ENCODE data around the gene BDKRB1. TPM values are rescaled to one million over a fixed set of nuclear protein-coding genes. Genes with fewer than 3 reads are reported as not detected.

BDKRB1 gene
- total and polyA plus RNA-seq, 2 donors (not counting 3 experiments of a cell fraction or from before 2014, with no cell fraction given): not detected

DNA sequence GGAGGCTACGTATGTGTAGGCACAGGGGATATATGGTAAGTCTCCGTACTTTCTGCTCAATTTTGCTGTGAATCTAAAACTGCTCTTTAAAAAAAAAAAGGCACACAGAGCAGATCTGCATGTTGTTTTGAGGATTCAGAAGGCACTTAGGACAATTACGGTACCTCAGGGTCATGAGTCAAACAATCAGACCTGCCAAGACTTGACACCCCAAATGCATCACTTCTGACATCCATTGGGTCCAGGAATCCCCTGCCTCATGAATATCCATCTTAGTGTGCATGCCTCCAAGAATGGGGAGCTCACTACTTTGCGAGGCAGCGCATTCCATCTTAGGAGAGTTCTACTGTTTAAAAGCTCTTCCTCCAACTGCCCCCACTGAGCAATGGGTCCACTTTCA is 48.3 kb upstream of the BDKRB1 start:
- Histone ChIP-seq H3K9ac (replicated peaks; ENCODE audit: extremely low read depth, insufficient read depth, low read length) (no peak overlapping the region), H3K79me2 (ENCODE audit: control insufficient read depth, insufficient read depth, low read length) (no peaks in the 10 kb centered on the region), H2AFZ (ENCODE audit: low read depth, low read length) (no peak overlapping the region), H3K27ac (ENCODE audit: insufficient read depth, low read depth, low read length) (no peak overlapping the region), H3K4me2 (ENCODE audit: insufficient read depth, low read length) (no peak overlapping the region), H3K9me3 (replicated peaks; ENCODE audit: control insufficient read depth, insufficient read depth, low read length) (no peaks in the 10 kb centered on the region), H3K4me3 (replicated peaks in 1 of 3; ENCODE audit: insufficient read depth in 1 of 3, low read depth in 1 of 3, low read length in 3 of 3) (no peak overlapping the region), H4K20me1 (replicated peaks; ENCODE audit: control insufficient read depth, extremely low read depth, insufficient read depth, low read length) (no peaks in the 10 kb centered on the region), H3K36me3 (ENCODE audit: control insufficient read depth in 2 of 2, extremely low read depth in 1 of 2, insufficient read depth in 2 of 2, low read length in 2 of 2) (no peaks in the 10 kb centered on the region), H3K4me1 (ENCODE audit: control insufficient read depth, extremely low read depth, insufficient read depth, low read length) (no peaks in the 10 kb centered on the region), H3K27me3 (ENCODE audit: control insufficient read depth in 2 of 2, insufficient read depth in 2 of 2, low read length in 2 of 2) (no peaks in the 10 kb centered on the region), H3K9me1 (replicated peaks; ENCODE audit: control insufficient read depth, extremely low read depth, insufficient read depth, low read length) (no peaks in the 10 kb centered on the region)
- CTCF ChIA-PET: no interaction called here
- dilution Hi-C loops (cut with MboI; ENCODE audit: extremely low pct_ligation_motif_present, low sequenced_read_pairs) (no loop called here), intact Hi-C loops (cut with micrococcal nuclease) (no loop called here)
- TF ChIP-seq POLR2A (IDR thresholded peaks at IDR 0.05; ENCODE audit: low read depth, low read length) (no peak), MAX (IDR thresholded peaks at IDR 0.05; ENCODE audit: insufficient read depth, insufficient read length) (no peak), FOS (IDR thresholded peaks at IDR 0.05; ENCODE audit: borderline replicate concordance, insufficient read depth, low read length) (no peak), JUN (IDR thresholded peaks at IDR 0.05; ENCODE audit: borderline replicate concordance, insufficient read depth, insufficient read length, low read depth) (no peak), MYC (IDR thresholded peaks at IDR 0.05; ENCODE audit: low read depth, low read length) (no peak), GATA2 (IDR thresholded peaks at IDR 0.05; ENCODE audit: insufficient read depth, insufficient read length, low read depth, low read length) (no peak), EZH2 (IDR thresholded peaks at IDR 0.05; ENCODE audit: borderline replicate concordance, low read depth, low read length, severe bottlenecking) (no peak), POLR2AphosphoS5 (IDR thresholded peaks at IDR 0.05; ENCODE audit: insufficient read depth, low read depth, low read length) (no peak)
- TF ChIP-seq, protein P1, sequence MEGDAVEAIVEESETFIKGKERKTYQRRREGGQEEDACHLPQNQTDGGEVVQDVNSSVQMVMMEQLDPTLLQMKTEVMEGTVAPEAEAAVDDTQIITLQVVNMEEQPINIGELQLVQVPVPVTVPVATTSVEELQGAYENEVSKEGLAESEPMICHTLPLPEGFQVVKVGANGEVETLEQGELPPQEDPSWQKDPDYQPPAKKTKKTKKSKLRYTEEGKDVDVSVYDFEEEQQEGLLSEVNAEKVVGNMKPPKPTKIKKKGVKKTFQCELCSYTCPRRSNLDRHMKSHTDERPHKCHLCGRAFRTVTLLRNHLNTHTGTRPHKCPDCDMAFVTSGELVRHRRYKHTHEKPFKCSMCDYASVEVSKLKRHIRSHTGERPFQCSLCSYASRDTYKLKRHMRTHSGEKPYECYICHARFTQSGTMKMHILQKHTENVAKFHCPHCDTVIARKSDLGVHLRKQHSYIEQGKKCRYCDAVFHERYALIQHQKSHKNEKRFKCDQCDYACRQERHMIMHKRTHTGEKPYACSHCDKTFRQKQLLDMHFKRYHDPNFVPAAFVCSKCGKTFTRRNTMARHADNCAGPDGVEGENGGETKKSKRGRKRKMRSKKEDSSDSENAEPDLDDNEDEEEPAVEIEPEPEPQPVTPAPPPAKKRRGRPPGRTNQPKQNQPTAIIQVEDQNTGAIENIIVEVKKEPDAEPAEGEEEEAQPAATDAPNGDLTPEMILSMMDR (IDR thresholded peaks at IDR 0.05; ENCODE audit: extremely low read depth in 1 of 2, insufficient read depth in 1 of 2, low read depth in 1 of 2, low read length in 2 of 2): no peak
- DNase-seq (ENCODE audit: low read depth, low spot score): no peak
- no TSS peak for BruUV-seq (replicated peaks)
- FAIRE-seq: no peak
- POLR2A ChIA-PET: no interaction called here
